ENCODE results near the gene CEL. TPM values are rescaled to one million over a fixed set of nuclear protein-coding genes. Genes with fewer than 3 reads are reported as not detected.
A peak's percentile ranks its signal among the peaks of the same experiment; 100 is the strongest.

CEL gene
- total RNA-seq, 2 donors from 2014 or later = 0.61 to 16.6 TPM

- TF ChIP-seq CTCF (IDR thresholded peaks at IDR 0.05) = no peak
- intact Hi-C loops (cut with DNase I) = loop anchor here (5.0 to 10.0 kb wide), 2 partner anchors 58 to 100 kb away; no protein-coding TSS in a partner anchor
- H3K36me3 ChIP-seq = peaks cover 4% of the 10 kb centered on the region
- no peak for DNase-seq
- H3K9ac ChIP-seq (ENCODE audit: low read depth in 2 of 2, low read length in 2 of 2) = no peak overlapping the region
- no peaks in the 10 kb centered on the region for H3K27me3 ChIP-seq
- no peak overlapping the region for H3K27ac ChIP-seq
- H3K9me3 ChIP-seq = no peaks in the 10 kb centered on the region
- H3K4me1 ChIP-seq = peaks cover 3% of the 10 kb centered on the region
- H3K4me3 ChIP-seq = no peak overlapping the region
Measured at GRCh38 chr9:133046900-133047295, 14.9 kb upstream of the CEL start.

- H3K27ac ChIP-seq = no peak overlapping the region
Measured at GRCh38 chr9:133048595-133048994, 13.2 kb upstream of the CEL start.

DNA sequence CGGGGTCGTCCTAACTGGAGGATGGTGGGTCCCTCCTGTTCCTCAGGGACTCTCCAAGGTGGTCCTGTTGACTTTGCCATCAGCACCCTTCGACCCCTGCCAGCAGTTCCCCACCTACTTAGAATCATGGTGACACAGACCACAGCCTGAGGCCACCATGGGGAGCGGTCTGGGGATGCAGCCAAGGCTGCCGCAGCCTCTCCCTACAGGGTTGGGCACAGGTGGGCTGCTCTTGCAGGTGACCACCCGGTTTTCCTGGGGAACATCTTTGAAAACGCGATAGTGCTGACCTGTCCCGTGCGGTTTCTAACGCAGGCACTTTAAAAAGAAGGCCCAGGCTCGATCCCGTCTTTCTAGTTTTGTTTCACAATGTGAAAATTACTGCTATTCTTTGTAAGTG is 12.7 kb upstream of the CEL start:
- H3K36me3 ChIP-seq = no peaks in the 10 kb centered on the region

More at GRCh38 chr9:133048595-133048994, 13.2 kb upstream of the CEL start:
- no peak overlapping the region for H3K4me3 ChIP-seq
- intact Hi-C loops (cut with DNase I) = loop anchor here (5.0 to 10.0 kb wide), 2 partner anchors 56 to 99 kb away; no protein-coding TSS in a partner anchor
- H3K4me1 ChIP-seq = peaks cover 3% of the 10 kb centered on the region
- H3K9me3 ChIP-seq = no peaks in the 10 kb centered on the region
- no peak overlapping the region for H3K9ac ChIP-seq (ENCODE audit: low read depth in 2 of 2, low read length in 2 of 2)
- no peak for TF ChIP-seq CTCF (IDR thresholded peaks at IDR 0.05)
- no peak for DNase-seq
- no peaks in the 10 kb centered on the region for H3K27me3 ChIP-seq
- no peaks in the 10 kb centered on the region for H3K36me3 ChIP-seq

GRCh38 chr9:133050142-133050541 is 11.6 kb upstream of the CEL start:
- H3K27me3 ChIP-seq = no peaks in the 10 kb centered on the region
- no peaks in the 10 kb centered on the region for H3K9me3 ChIP-seq
- intact Hi-C loops (cut with DNase I) = no loop called here
- H3K4me1 ChIP-seq = peaks cover 3% of the 10 kb centered on the region
- no peak overlapping the region for H3K4me3 ChIP-seq
- no peak for TF ChIP-seq CTCF (IDR thresholded peaks at IDR 0.05)
- no peak overlapping the region for H3K9ac ChIP-seq (ENCODE audit: low read depth in 2 of 2, low read length in 2 of 2)
- H3K27ac ChIP-seq = no peak overlapping the region
- no peaks in the 10 kb centered on the region for H3K36me3 ChIP-seq
- DNase-seq = no peak

More for the DNA sequence above, 12.7 kb upstream of the CEL start:
- Histone ChIP-seq H3K4me3 (no peak overlapping the region), H3K27me3 (no peaks in the 10 kb centered on the region), H3K9ac (ENCODE audit: low read depth in 2 of 2, low read length in 2 of 2) (no peak overlapping the region), H3K27ac (no peak overlapping the region), H3K9me3 (no peaks in the 10 kb centered on the region), H3K4me1 (peaks cover 3% of the 10 kb centered on the region)
- intact Hi-C loops (cut with DNase I) = loop anchor here (5.0 to 10.0 kb wide), 2 partner anchors 56 to 98 kb away; no protein-coding TSS in a partner anchor
- TF ChIP-seq CTCF (IDR thresholded peaks at IDR 0.05) = no peak
- DNase-seq = no peak

- Histone ChIP-seq H3K27ac (no peak overlapping the region), H3K36me3 (no peaks in the 10 kb centered on the region), H3K27me3 (no peaks in the 10 kb centered on the region), H3K4me1 (peaks cover 3% of the 10 kb centered on the region), H3K4me3 (no peak overlapping the region), H3K9me3 (no peaks in the 10 kb centered on the region), H3K9ac (ENCODE audit: low read depth in 2 of 2, low read length in 2 of 2) (no peak overlapping the region)
- intact Hi-C loops (cut with DNase I) = no loop called here
- no peak for TF ChIP-seq CTCF (IDR thresholded peaks at IDR 0.05)
- peak; percentile 80 for DNase-seq
Measured at GRCh38 chr9:133050781-133051180, 11.0 kb upstream of the CEL start.

All from colonic mucosa (tissue), 4 donors.